PFSK-1 (cell line): ENCODE data around the gene TATDN3.

Experiments used
- FOXP2 ChIP-seq: optimal IDR thresholded peaks from 2 replicates; pipeline ENCODE3; 2011; ENCODE audit warnings: borderline replicate concordance, control low read depth, inconsistent platforms; ENCODE audit not compliant: insufficient read depth; ENCODE audit errors: extremely low read length, extremely low read depth
- POLR2AphosphoS5 ChIP-seq: IDR thresholded peaks from 2 replicates; pipeline ENCODE4 v1.6.1; 2012; ENCODE audit warnings: low read depth, mild to moderate bottlenecking, control low read depth, low read length, moderate library complexity
- REST ChIP-seq, 2 experiments: IDR thresholded peaks; 2 replicates each; pipeline versions ENCODE4 v1.6.1 to v1.8.0; 2011 to 2012; ENCODE audit warnings: low read depth in 2 of 2, low read length in 2 of 2, control low read depth in 1 of 2, inconsistent platforms in 1 of 2, mild to moderate bottlenecking in 1 of 2, moderate library complexity in 1 of 2; ENCODE audit not compliant: insufficient read depth in 1 of 2
- SIN3A ChIP-seq: IDR thresholded peaks from 2 replicates; pipeline ENCODE4 v1.6.1; 2012; ENCODE audit warnings: mild to moderate bottlenecking, low read length, moderate library complexity, borderline replicate concordance; ENCODE audit not compliant: insufficient read depth
- TAF1 ChIP-seq: IDR thresholded peaks from 2 replicates; pipeline ENCODE4 v1.6.1; 2012; ENCODE audit warnings: low read length, control low read depth, borderline replicate concordance; ENCODE audit not compliant: insufficient read depth

TATDN3 gene

GRCh38 chr1:212825798-212826452 is 34.2 kb downstream of the TATDN3 start:
- TF ChIP-seq SIN3A = no peak
- TF ChIP-seq REST (IDR thresholded peaks at IDR 0.05; ENCODE audit: insufficient read depth in 1 of 2, low read depth in 2 of 2, low read length in 2 of 2) = no peak
- TF ChIP-seq TAF1 = no peak
- TF ChIP-seq FOXP2 = no peak
- no peak for TF ChIP-seq POLR2AphosphoS5

- TF ChIP-seq TAF1 = no peak
- TF ChIP-seq FOXP2 = no peak
- TF ChIP-seq REST (IDR thresholded peaks at IDR 0.05; ENCODE audit: insufficient read depth in 1 of 2, low read depth in 2 of 2, low read length in 2 of 2) = no peak
- TF ChIP-seq SIN3A = no peak
- no peak for TF ChIP-seq POLR2AphosphoS5
Observed at GRCh38 chr1:212827171-212827776, 35.6 kb downstream of the TATDN3 start.

- no peak for TF ChIP-seq POLR2AphosphoS5
- no peak for TF ChIP-seq REST (IDR thresholded peaks at IDR 0.05; ENCODE audit: insufficient read depth in 1 of 2, low read depth in 2 of 2, low read length in 2 of 2)
- TF ChIP-seq SIN3A = no peak
- TF ChIP-seq FOXP2 = no peak
- TF ChIP-seq TAF1 = no peak
Observed at GRCh38 chr1:212827831-212828278, 36.2 kb downstream of the TATDN3 start.

- TF ChIP-seq FOXP2 (no peak), SIN3A (no peak), REST (IDR thresholded peaks at IDR 0.05; ENCODE audit: insufficient read depth in 1 of 2, low read depth in 2 of 2, low read length in 2 of 2) (no peak), TAF1 (no peak), POLR2AphosphoS5 (no peak)
Observed at GRCh38 chr1:212828395-212828794, 36.7 kb downstream of the TATDN3 start.
